ENCODE results near the gene RALGAPB. TPM values are rescaled to one million over a fixed set of nuclear protein-coding genes. Genes with fewer than 3 reads are reported as not detected.
A peak's percentile ranks its signal among the peaks of the same experiment; 100 is the strongest.

Gene RALGAPB
- total and polyA plus RNA-seq, 7 donors = 7.5 to 27.3 (median 18.6) TPM

- Histone ChIP-seq H3K27ac (no peak overlapping the region), H3K4me1 (no peaks in the 10 kb centered on the region), H3K27me3 (ENCODE audit: insufficient read depth in 3 of 3, low read length in 2 of 3) (no peaks in the 10 kb centered on the region), H3K9me3 (no peaks in the 10 kb centered on the region), H3K4me3 (no peak overlapping the region), H3K36me3 (ENCODE audit: insufficient read depth in 1 of 2, low read depth in 1 of 2) (peaks cover 9 to 77% of the 10 kb centered on the region in 2 donors)
- ATAC-seq = peak in 2 of 4 donors; percentile 42 to 51
- no peak for TF ChIP-seq CTCF (IDR thresholded peaks at IDR 0.05)
- 22 to 26% (median 25%) methylated on average over 7 of the region's 7 CpGs for WGBS, 3 donors
- no peak for DNase-seq
- intact Hi-C loops (cut with DNase I) = no loop called here
Observed at GRCh38 chr20:38573413-38573812, 100.8 kb downstream of the RALGAPB start.

DNA sequence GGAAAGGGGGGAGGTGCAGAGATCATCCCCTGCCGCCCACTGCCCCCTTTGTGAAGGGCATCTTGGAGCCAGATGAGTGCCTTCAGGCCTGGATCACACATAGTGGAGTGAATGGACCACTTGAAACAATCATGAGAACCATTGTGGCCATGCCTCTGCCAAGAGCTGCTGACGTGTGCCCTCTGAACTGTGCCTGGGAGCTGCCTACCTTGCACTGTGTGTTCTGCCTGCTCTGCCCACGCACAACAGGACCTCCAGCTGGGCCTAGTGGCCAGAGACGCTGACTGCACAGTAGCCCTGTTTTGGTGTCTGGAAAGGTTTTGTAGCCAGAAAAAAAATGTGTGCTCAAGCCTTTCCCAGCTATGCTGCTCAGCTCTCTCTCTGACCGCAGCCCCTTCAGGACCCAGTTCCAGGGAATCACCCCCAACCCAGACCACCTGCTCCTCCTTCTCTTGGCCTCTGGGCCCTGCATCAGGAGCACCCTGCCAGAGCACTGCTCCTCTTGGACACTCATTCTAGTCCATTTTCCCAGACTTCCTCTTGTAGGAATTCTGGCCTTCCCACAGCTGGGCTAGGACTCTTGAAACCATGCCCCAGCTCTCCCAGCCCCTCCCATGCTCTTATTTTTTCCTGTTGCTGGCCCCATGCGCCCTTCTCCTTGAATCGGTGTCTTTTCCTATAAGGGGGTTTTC lies 106.7 kb downstream of the RALGAPB start:
- Histone ChIP-seq H3K27me3 (ENCODE audit: insufficient read depth in 3 of 3, low read length in 2 of 3) (peaks cover 0 to under 1% (median 0%) of the 10 kb centered on the region in 3 donors), H3K36me3 (ENCODE audit: insufficient read depth in 1 of 2, low read depth in 1 of 2) (peaks cover 2 to 30% of the 10 kb centered on the region in 2 donors), H3K27ac (no peak overlapping the region), H3K4me1 (no peaks in the 10 kb centered on the region), H3K9me3 (no peaks in the 10 kb centered on the region), H3K4me3 (no peak overlapping the region)
- DNase-seq (no peak), ATAC-seq (peak in 1 of 4 donors; percentile 8)
- intact Hi-C loops (cut with DNase I) = no loop called here
- TF ChIP-seq CTCF (IDR thresholded peaks at IDR 0.05) = no peak
- 40 to 49% (median 45%) methylated on average over 7 of the region's 7 CpGs for WGBS, 3 donors

DNA sequence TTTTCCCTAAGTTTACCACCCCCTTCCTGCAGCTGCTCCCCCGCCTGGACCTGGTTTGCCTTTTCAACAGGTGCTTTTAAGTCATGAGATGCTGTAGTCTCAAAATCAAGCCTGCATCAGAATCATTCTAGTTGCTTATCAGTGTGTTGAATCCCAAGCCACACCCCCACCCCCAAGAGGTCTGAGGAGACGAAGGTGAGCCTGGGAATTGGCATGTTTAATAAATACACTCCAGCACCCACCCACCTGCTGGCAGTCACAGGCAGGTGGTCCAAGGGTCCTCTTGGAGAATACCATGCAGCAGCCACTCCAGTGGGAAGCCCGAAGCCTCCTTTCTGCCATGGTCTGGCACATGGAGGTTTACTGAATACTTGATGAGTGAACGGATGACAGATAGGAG lies 107.3 kb downstream of the RALGAPB start:
- 60 to 70% (median 67%) methylated on average over 4 of the region's 4 CpGs for WGBS, 3 donors
- no peaks in the 10 kb centered on the region for H3K4me1 ChIP-seq
- H3K9me3 ChIP-seq = no peaks in the 10 kb centered on the region
- no peak for TF ChIP-seq CTCF (IDR thresholded peaks at IDR 0.05)
- no peak overlapping the region for H3K4me3 ChIP-seq
- peaks cover 0 to 1% (median 0%) of the 10 kb centered on the region in 3 donors for H3K27me3 ChIP-seq (ENCODE audit: insufficient read depth in 3 of 3, low read length in 2 of 3)
- ATAC-seq = no peak
- DNase-seq = no peak
- H3K27ac ChIP-seq = no peak overlapping the region
- peaks cover 2 to 24% of the 10 kb centered on the region in 2 donors for H3K36me3 ChIP-seq (ENCODE audit: insufficient read depth in 1 of 2, low read depth in 1 of 2)
- intact Hi-C loops (cut with DNase I) = no loop called here

GRCh38 chr20:38581013-38581412 lies 108.4 kb downstream of the RALGAPB start, which contains the start of gene ADIG:
TSS of gene ADIG (plus strand) at chr20:38581197. CDS start at chr20:38581251, 54 bp downstream.
- Histone ChIP-seq H3K27me3 (ENCODE audit: insufficient read depth in 3 of 3, low read length in 2 of 3) (peaks cover 0 to 1% (median 0%) of the 10 kb centered on the region in 3 donors), H3K36me3 (ENCODE audit: insufficient read depth in 1 of 2, low read depth in 1 of 2) (peaks cover 2 to 13% of the 10 kb centered on the region in 2 donors), H3K4me1 (no peaks in the 10 kb centered on the region), H3K4me3 (no peak within 1 kb of the TSS), H3K9me3 (no peaks in the 10 kb centered on the region), H3K27ac (no peak within 1 kb of the TSS)
- ATAC-seq (peak; percentile 86 to 97 (median 92)), DNase-seq (peak; percentile 21 to 65)
- TF ChIP-seq CTCF (IDR thresholded peaks at IDR 0.05) = no peak
- intact Hi-C loops (cut with DNase I) = no loop called here
- 30 to 40% (median 32%) methylated on average over 5 of the region's 5 CpGs for WGBS, 3 donors

All from psoas muscle (tissue), 8 donors.